22Rv1 (cell line): ENCODE data around the gene NRXN3.

Experiments
- CTCF ChIP-seq: fragments of 450-650 bp; IDR thresholded peaks from 2 replicates; pipeline ENCODE4 v1.5.1; 2017; ENCODE audit warnings: mild to moderate bottlenecking
- ZFX ChIP-seq: fragments of 450-650 bp; IDR thresholded peaks from 2 replicates; pipeline ENCODE4 v1.6.1; 2017; ENCODE audit warnings: antibody characterized with exemption, borderline replicate concordance

DNA sequence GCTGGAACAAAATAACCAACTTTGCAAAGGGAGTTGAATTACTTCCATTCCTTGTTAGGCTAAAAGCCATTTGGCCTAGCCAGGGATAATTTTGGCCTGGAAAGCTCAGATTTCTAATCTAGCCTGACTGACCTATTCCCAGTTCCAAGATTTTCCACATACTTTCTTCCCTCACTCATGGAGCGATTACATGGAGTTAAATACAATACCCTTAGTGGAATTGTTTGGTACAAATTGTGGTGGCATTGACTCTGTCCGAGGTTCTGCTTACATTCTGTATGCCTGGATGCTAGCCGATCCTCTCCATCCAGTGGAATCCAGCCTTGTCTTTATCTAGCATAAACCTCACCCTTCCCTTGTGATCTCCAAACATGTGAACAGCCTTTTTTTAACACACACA, 1076.0 kb downstream of the NRXN3 start:
- TF ChIP-seq CTCF (no peak), ZFX (no peak)
